Natural killer cell (primary cell): ENCODE data around the gene AEN. TPM values are rescaled to one million over a fixed set of nuclear protein-coding genes. Genes with fewer than 3 reads are reported as not detected.

Source experiments
- ATAC-seq, 3 donors: fragments of 150-1000 bp in 2 of 3; fragments of 200-7000 bp in 1 of 3; cut with Tn5 transposase; 1 replicate in 1 of 3; 2 replicates in 2 of 3; pipeline ENCODE4 v1.10.0; 2021; ENCODE audit warnings: mild to moderate bottlenecking in 2 of 3, moderate library complexity in 2 of 3
- DNase-seq, 2 donors: peaks; one replicate each; pipeline versions ENCODE4 v3.0.0 to v3.0.0-alpha.2; 2013 to 2021; ENCODE audit warnings: mixed read lengths in 1 of 2
- H3K27ac ChIP-seq: one replicate; pipeline ENCODE4 v1.5.1; 2013; ENCODE audit warnings: mild to moderate bottlenecking, low read length
- H3K27me3 ChIP-seq: one replicate; pipeline ENCODE4 v1.6.1; 2013; ENCODE audit warnings: low read length; ENCODE audit not compliant: control insufficient read depth, insufficient read depth
- H3K36me3 ChIP-seq: one replicate; pipeline ENCODE4 v1.6.1; 2013; ENCODE audit warnings: low read length; ENCODE audit not compliant: control insufficient read depth, insufficient read depth
- H3K4me1 ChIP-seq: one replicate; pipeline ENCODE4 v1.6.1; 2013; ENCODE audit warnings: low read length; ENCODE audit not compliant: control insufficient read depth, insufficient read depth
- H3K4me3 ChIP-seq: one replicate; pipeline ENCODE4 v1.5.1; 2013; ENCODE audit warnings: low read length
- H3K9me3 ChIP-seq: one replicate; pipeline ENCODE4 v1.6.1; 2013; ENCODE audit warnings: low read length; ENCODE audit not compliant: control insufficient read depth, insufficient read depth
- H3K27ac Mint-ChIP-seq, 2 donors: one replicate each; pipeline ENCODE4 v1.8.0; 2022; ENCODE audit warnings: mild to moderate bottlenecking in 2 of 2, mixed read lengths in 2 of 2, moderate library complexity in 1 of 2
- H3K27me3 Mint-ChIP-seq, 2 donors: one replicate each; pipeline ENCODE4 v1.8.0; 2022; ENCODE audit warnings: low read depth in 2 of 2, mixed read lengths in 2 of 2
- H3K36me3 Mint-ChIP-seq: one replicate; pipeline ENCODE4 v1.8.0; 2022; ENCODE audit warnings: mixed read lengths
- H3K4me1 Mint-ChIP-seq, 2 donors: one replicate each; pipeline ENCODE4 v1.8.0; 2022; ENCODE audit warnings: mixed read lengths in 2 of 2
- H3K4me3 Mint-ChIP-seq: one replicate; pipeline ENCODE4 v1.8.0; 2022; ENCODE audit warnings: mild to moderate bottlenecking, moderate library complexity, mixed read lengths
- H3K9me3 Mint-ChIP-seq, 2 donors: one replicate each; pipeline ENCODE4 v1.8.0; 2022; ENCODE audit warnings: mixed read lengths in 2 of 2
- CTCF ChIP-seq: fragments of 200-600 bp; IDR thresholded peaks from one replicate; pipeline ENCODE4 v1.8.0; 2022; ENCODE audit warnings: antibody characterized with exemption
- WGBS: methylation state at CpG from one replicate; pipeline ENCODE4 v1.1.7; 2013; ENCODE audit warnings: missing lambda C conversion rate; ENCODE audit not compliant: insufficient coverage; 5-methylcytosine and 5-hydroxymethylcytosine counted together
- intact Hi-C: fragments of 100-400 bp; cut with micrococcal nuclease; formaldehyde crosslinking; loops from one replicate; pipeline ENCODE4 v1.14.2; 2022
- total RNA-seq, 4 donors: library from RNA; stranded (reverse); fragments of 120-200 nt in 1 of 4; gene quantifications; one replicate each; pipeline versions ENCODE4 v1.2.3 to v1.2.4, GENCODE V29; 2013 to 2022

AEN gene
- total RNA-seq, 3 donors from 2014 or later (not counting 1 experiment from before 2014, with no cell fraction given) = 19.9 to 26.9 (median 20.9) TPM

- peaks cover 10 to 25% of the 10 kb centered on the region in 2 donors for H3K27me3 Mint-ChIP-seq
- intact Hi-C loops = loop anchor here (5.0 kb wide), 2 partner anchors 285 to 395 kb away; no protein-coding TSS in a partner anchor
- peak overlapping the region; percentile 78 to 89 for H3K27ac Mint-ChIP-seq
- Histone ChIP-seq H3K9me3 (no peaks in the 10 kb centered on the region), H3K27me3 (no peaks in the 10 kb centered on the region), H3K4me3 (peak overlapping the region; percentile 58), H3K4me1 (peaks cover 55% of the 10 kb centered on the region), H3K36me3 (peaks cover 12% of the 10 kb centered on the region), H3K27ac (peak overlapping the region; percentile 70)
- H3K9me3 Mint-ChIP-seq = no peaks in the 10 kb centered on the region
- H3K4me1 Mint-ChIP-seq = peaks cover 31 to 42% of the 10 kb centered on the region in 2 donors
- H3K36me3 Mint-ChIP-seq = no peaks in the 10 kb centered on the region
- 12% methylated on average over 12 of the region's 17 CpGs for WGBS
- TF ChIP-seq CTCF = no peak
- peak in 2 of 3 donors; percentile 8 to 42 for ATAC-seq
- peak in 1 of 2 donors; percentile 78 for DNase-seq
- peak overlapping the region; percentile 92 for H3K4me3 Mint-ChIP-seq
These were observed 857 bp downstream of the AEN start for GRCh38 chr15:88621789-88622604.

GRCh38 chr15:88622605-88622975 is 1.4 kb downstream of the AEN start:
- DNase-seq = no peak
- Histone ChIP-seq H3K27ac (peak overlapping the region; percentile 70), H3K27me3 (no peaks in the 10 kb centered on the region), H3K9me3 (no peaks in the 10 kb centered on the region), H3K4me1 (peaks cover 58% of the 10 kb centered on the region), H3K36me3 (peaks cover 12% of the 10 kb centered on the region), H3K4me3 (peak overlapping the region; percentile 58)
- intact Hi-C loops = loop anchor here (5.0 kb wide), 2 partner anchors 285 to 395 kb away; no protein-coding TSS in a partner anchor
- ATAC-seq = no peak
- WGBS = 43% methylated on average over 5 of the region's 5 CpGs
- no peaks in the 10 kb centered on the region for H3K9me3 Mint-ChIP-seq
- peak overlapping the region; percentile 92 for H3K4me3 Mint-ChIP-seq
- no peak for TF ChIP-seq CTCF
- peaks cover 10 to 24% of the 10 kb centered on the region in 2 donors for H3K27me3 Mint-ChIP-seq
- H3K36me3 Mint-ChIP-seq = no peaks in the 10 kb centered on the region
- H3K27ac Mint-ChIP-seq = peak overlapping the region; percentile 78 to 89
- H3K4me1 Mint-ChIP-seq = peaks cover 37 to 48% of the 10 kb centered on the region in 2 donors

GRCh38 chr15:88623061-88623460 is 1.9 kb downstream of the AEN start:
- Mint-ChIP-seq H3K4me3 (peak overlapping the region; percentile 92), H3K9me3 (no peaks in the 10 kb centered on the region), H3K36me3 (no peaks in the 10 kb centered on the region), H3K27ac (peak overlapping the region; percentile 78 to 89), H3K4me1 (peaks cover 41 to 53% of the 10 kb centered on the region in 2 donors), H3K27me3 (peaks cover 8 to 19% of the 10 kb centered on the region in 2 donors)
- DNase-seq = peak in 1 of 2 donors; percentile 30
- no peak for ATAC-seq
- intact Hi-C loops = loop anchor here (5.0 kb wide), 2 partner anchors 284 to 394 kb away; no protein-coding TSS in a partner anchor
- H3K9me3 ChIP-seq = no peaks in the 10 kb centered on the region
- H3K27me3 ChIP-seq = no peaks in the 10 kb centered on the region
- TF ChIP-seq CTCF = no peak
- no peak overlapping the region for H3K4me3 ChIP-seq
- peak overlapping the region; percentile 70 for H3K27ac ChIP-seq
- no CpG with 5 or more reads among the region's 2 CpGs for WGBS
- peaks cover 63% of the 10 kb centered on the region for H3K4me1 ChIP-seq
- peaks cover 12% of the 10 kb centered on the region for H3K36me3 ChIP-seq
